ENCODE results near the gene CCDC188. TPM values are rescaled to one million over a fixed set of nuclear protein-coding genes. Genes with fewer than 3 reads are reported as not detected.
A peak's percentile ranks its signal among the peaks of the same experiment; 100 is the strongest.

The CCDC188 gene
- total and polyA plus RNA-seq, 9 of the 15 experiments (the other 6 are each of a cell fraction or from before 2014, with no cell fraction given): not detected

DNA sequence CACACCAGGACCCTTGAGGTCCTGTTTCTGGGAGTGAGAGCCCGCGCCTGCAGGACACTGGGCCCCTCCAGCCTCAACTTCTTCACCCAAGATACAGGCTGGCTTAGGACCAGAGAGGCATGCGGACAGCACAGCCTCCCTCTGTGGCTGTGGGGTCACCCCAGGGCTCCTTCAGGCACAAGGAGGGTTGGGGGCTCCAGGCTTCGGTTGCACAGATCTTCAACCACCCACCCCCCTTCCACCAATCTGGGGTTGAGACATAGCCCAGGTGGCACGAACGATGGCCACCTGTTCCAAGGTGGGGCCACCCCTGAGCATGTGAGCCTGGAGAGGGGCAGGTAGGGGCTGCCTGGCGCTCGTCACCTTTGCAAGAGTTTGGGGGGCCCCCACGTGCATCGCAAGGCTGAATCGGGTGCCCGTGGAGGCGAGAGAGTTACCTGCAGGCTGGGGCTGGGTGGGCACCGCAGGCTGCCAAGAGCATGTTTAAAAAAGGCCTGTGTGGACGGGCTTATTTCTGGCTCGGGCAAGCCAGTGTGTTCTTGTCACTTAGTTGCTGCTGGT, 18.1 kb downstream of the CCDC188 start (continued):
- TF ChIP-seq MTA3 (IDR thresholded peaks at IDR 0.05; ENCODE audit: borderline replicate concordance): peak; percentile 13; the same call in 1 of the 2 replicates
- no peak for TF ChIP-seq ERF (CRISPR knock-in tag; IDR thresholded peaks at IDR 0.05)
- TF ChIP-seq HDAC1 (IDR thresholded peaks at IDR 0.05): no peak; a peak in 1 of 4 replicates
- TF ChIP-seq CCAR2 (IDR thresholded peaks at IDR 0.05; ENCODE audit: low read depth, low read length): no peak
- no peak for TF ChIP-seq ZC3H8 (IDR thresholded peaks at IDR 0.05)
- no peak; the same call in 1 of the 2 replicates for TF ChIP-seq NR4A1 (CRISPR knock-in tag; IDR thresholded peaks at IDR 0.05)
- no peak for TF ChIP-seq NR4A1 (tag; IDR thresholded peaks at IDR 0.05)
- TF ChIP-seq, protein P1, sequence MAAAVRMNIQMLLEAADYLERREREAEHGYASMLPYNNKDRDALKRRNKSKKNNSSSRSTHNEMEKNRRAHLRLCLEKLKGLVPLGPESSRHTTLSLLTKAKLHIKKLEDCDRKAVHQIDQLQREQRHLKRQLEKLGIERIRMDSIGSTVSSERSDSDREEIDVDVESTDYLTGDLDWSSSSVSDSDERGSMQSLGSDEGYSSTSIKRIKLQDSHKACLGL (CRISPR knock-in tag; IDR thresholded peaks at IDR 0.05; ENCODE audit: borderline replicate concordance, poor library complexity, severe bottlenecking): no peak
- TF ChIP-seq ZBTB12 (CRISPR knock-in tag; IDR thresholded peaks at IDR 0.05): no peak
- TF ChIP-seq, protein P2, sequence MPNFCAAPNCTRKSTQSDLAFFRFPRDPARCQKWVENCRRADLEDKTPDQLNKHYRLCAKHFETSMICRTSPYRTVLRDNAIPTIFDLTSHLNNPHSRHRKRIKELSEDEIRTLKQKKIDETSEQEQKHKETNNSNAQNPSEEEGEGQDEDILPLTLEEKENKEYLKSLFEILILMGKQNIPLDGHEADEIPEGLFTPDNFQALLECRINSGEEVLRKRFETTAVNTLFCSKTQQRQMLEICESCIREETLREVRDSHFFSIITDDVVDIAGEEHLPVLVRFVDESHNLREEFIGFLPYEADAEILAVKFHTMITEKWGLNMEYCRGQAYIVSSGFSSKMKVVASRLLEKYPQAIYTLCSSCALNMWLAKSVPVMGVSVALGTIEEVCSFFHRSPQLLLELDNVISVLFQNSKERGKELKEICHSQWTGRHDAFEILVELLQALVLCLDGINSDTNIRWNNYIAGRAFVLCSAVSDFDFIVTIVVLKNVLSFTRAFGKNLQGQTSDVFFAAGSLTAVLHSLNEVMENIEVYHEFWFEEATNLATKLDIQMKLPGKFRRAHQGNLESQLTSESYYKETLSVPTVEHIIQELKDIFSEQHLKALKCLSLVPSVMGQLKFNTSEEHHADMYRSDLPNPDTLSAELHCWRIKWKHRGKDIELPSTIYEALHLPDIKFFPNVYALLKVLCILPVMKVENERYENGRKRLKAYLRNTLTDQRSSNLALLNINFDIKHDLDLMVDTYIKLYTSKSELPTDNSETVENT (CRISPR knock-in tag; IDR thresholded peaks at IDR 0.05): 0 out of 2 replicates have a peak, but pooled peaks have one; percentile 57
- no peak for TF ChIP-seq MEIS2 (IDR thresholded peaks at IDR 0.05; ENCODE audit: partially characterized antibody)
- no peak for TF ChIP-seq NUFIP1 (IDR thresholded peaks at IDR 0.05; ENCODE audit: partially characterized antibody)
- TF ChIP-seq ESRRB (CRISPR knock-in tag; IDR thresholded peaks at IDR 0.05; ENCODE audit: borderline replicate concordance): peak; percentile 36; the same call in 1 of the 2 replicates
- 0 out of 2 replicates have a peak, but pooled peaks have one; percentile 7 for TF ChIP-seq NKRF (IDR thresholded peaks at IDR 0.05; ENCODE audit: borderline replicate concordance)
- no peak for TF ChIP-seq ELK3 (CRISPR knock-in tag; IDR thresholded peaks at IDR 0.05)
- TF ChIP-seq GATAD2B (IDR thresholded peaks at IDR 0.05; ENCODE audit: borderline replicate concordance): no peak
- no peak for TF ChIP-seq ZNF146 (CRISPR knock-in tag; IDR thresholded peaks at IDR 0.05; ENCODE audit: unreplicated experiment)
- no peak for TF ChIP-seq ZNF76 (CRISPR knock-in tag; IDR thresholded peaks at IDR 0.05; ENCODE audit: borderline replicate concordance)
- no peak for TF ChIP-seq ZNF696 (CRISPR knock-in tag; conservative IDR thresholded peaks at IDR 0.05)
- no peak for TF ChIP-seq ARID3A (IDR thresholded peaks at IDR 0.05; ENCODE audit: borderline replicate concordance, low read depth, low read length)
